Activated CD4-positive, CD25-positive, alpha-beta regulatory T cell treated with anti-CD3 and anti-CD28 coated beads, Interleukin-2, amount 50 U/mL, for 16 hours (primary cell): Measurements from ENCODE around the gene RFTN2.
"Not testable (repeated sequence)": the region's sequence is repeated elsewhere in the genome, so short reads cannot be mapped to it uniquely, and the experiment has no call there.

Source experiments
- DNase-seq: peaks from one replicate; pipeline ENCODE4 v3.0.0-alpha.2; 2020; ENCODE audit warnings: low read depth, low spot score

RFTN2 gene

DNA sequence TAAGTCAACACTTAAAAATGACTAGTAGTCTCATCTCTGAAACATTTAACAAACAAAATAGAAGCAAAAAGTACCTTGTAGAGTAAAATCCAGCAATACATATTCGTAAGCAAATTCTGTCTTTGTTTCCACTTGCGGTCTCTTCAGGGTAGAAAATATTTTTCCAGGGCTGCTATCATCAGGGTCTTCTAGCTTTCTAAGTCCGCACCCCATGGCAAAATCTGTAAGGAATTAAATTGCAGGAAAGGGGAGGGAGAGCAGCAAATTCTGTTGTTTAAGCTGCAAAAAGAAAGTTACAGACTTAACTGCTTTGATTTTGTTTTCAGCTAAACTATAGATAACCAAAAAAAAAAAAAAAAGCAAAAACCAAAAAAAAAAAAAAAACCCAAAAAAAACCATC is at the start of gene RFTN2:
Gene RFTN2 (minus strand): TSS at position 342 of the 400 bp plus-strand sequence. CDS start 129 bp downstream, at position 213.
- no peak for DNase-seq

DNA sequence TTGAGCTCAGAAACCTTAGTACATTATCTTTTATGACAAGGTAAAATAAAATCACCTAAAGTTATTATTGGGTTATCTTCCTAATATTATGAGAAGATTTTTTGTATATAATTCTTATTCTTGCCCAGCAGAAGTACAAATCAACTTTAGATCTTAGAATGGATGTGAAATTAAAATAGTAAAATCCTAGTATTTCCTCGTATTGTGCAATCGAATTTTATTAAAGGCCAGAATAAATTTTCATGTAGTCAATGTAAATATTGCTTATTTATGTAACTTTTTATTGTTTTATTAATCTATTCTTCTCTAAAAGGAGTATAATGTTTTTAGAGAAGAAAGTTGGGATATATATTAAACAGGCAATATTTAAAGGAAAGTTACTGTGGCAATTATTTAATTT is 42.5 kb upstream of the RFTN2 start:
- DNase-seq: no peak

DNA sequence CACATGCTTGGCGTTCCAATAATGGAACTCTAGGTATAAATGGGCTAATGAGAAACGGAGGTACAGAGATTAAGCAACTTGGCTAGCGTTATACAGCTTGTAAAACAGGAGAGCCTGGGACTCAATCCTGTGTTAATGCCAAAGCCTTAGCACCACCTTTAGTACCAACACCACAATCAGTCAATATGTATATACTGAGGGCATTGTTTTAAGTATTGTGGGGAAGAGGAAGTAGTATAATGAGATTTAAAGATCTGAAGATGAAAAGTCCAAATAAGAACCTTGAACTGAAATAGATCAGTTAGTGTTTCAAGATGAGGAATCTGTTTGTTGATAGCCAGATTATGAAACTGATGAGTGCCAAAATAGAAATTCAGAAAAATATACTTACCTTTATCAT is 37.9 kb upstream of the RFTN2 start:
- DNase-seq: no peak

DNA sequence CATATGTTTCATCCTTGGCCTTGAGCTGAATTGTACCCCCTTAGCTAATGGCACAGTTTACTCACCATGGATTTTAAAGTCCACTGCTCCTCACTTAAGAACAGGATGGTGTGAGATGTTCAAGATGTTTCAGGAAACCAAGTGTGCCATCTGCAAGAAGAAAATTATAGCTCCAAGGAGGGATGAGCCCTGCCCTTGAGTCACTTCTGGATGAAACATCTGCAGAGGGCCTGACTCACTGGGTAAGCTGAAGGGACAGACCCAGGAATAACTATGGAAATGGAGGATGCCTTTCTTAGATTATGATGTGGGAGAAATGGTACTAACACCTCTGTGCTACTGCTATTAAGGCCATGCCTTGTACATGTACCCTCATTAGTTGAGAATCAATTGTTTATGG is 36.2 kb upstream of the RFTN2 start:
- DNase-seq: no peak

DNA sequence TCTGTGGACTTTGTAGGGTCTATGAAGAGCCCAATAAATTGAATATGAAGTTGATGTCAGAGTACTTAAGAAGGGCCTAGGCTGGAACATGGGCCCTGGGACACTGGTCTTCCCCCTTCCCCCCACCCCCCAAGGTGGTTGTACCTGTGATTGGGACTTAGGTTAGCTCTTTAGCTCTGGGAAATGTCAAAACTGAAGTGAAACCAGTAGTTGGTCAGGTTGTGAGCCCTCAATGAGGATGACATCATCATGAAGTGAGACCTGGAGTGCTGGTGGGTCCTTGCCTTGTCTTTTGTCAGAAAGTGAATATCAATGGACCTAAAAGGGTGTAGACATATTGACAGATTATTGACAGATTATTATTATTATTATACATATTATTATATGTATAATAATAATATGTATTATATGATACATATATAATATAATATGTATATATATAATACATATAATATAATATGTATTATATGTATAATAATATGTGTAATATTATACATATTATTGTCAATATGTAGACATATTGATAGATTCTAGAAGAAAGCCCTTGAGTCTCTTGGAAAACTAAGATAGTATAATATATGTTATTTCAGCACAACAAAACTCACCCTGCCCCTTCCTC is 35.1 kb upstream of the RFTN2 start:
- DNase-seq: no peak

GRCh38 chr2:197709140-197709539 is 33.8 kb upstream of the RFTN2 start:
- DNase-seq: not testable (repeated sequence)

- DNase-seq: no peak
Observed at GRCh38 chr2:197708331-197708730, 32.9 kb upstream of the RFTN2 start.

DNA sequence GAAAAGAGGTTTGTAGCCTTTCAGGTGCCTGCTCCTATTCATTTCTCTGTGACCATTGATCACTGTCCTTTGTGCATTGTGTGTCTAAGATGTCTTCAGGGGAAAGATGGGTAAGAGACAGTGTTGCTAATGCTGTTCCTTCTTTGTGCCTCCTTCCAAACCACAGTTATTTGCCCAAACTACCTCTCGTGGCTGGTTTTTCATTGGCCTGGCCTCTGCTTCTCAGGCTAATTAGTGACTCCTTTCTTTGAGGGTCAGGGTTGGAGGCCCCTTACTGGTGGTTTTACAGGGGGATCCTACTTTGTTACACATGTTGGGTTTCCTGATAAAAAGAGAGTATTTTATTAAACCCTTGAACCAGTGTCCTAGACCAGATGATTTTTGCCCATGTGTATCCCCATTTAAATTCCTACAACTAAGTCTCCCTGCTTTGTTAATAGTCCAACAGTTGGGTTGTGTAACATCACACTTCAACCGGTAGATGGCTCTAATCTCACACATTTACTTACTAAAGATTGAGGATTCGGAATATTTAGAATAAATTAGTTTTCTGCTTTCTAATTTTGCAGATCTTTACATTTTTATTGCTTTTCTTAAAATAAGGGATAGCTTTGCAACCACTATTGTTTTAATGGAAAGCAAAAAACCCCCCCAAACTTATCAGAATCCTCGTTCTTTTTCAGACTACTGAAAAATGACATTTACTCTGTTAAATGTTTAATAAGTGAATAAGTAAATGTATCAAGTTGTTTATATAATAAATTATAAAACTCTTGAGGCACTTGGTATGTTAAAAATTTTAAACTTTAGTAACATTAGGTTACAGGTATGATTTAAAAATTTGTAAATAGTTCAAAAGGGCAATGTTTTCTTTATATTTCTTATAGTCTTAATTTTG is 32.2 kb upstream of the RFTN2 start:
- no peak for DNase-seq

DNA sequence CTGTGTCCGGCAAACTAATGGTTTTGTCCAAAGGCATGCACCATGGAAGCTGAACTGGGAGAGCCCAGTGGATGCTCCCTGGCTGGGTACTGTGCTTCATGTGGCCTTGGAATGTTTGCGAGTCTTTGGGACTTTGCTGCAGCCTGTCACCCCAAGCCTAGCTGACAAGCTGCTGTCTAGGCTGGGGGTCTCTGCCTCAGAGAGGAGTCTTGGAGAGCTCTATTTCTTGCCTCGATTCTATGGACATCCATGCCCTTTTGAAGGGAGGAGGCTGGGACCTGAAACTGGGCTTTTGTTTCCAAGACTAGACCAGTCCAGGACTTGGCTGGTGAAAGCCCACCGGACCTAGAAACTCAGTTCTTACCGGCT is 31.4 kb upstream of the RFTN2 start:
- DNase-seq: no peak

DNA sequence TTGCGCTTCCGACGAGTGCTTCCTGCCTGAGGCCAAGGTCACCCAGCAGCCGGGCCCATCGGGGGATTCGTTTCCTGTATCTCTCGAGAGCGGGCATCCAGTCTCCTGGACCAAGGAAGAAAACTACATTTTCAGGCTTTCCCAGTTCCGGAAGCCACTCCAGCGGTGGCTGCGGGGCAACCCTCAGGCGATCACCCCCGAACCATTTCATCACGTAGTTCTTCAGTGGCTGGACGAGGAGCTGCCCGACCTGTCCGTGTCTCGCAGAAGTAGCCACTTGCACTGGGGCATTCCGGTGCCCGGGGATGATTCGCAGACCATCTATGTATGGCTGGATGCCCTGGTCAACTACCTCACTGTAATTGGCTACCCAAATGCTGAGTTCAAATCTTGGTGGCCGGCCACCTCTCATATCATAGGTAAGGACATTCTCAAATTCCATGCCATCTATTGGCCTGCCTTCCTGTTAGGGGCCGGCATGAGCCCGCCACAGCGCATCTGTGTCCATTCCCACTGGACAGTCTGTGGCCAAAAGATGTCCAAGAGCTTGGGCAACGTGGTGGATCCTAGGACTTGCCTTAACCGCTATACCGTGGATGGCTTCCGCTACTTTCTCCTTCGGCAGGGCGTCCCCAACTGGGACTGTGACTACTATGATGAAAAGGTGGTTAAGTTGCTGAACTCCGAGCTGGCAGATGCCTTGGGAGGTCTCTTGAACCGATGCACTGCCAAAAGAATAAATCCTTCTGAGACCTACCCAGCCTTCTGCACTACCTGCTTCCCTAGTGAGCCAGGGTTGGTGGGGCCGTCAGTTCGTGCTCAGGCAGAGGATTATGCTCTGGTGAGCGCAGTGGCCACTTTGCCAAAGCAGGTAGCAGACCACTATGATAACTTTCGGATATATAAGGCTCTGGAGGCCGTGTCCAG is 30.8 kb upstream of the RFTN2 start:
- DNase-seq: no peak

GRCh38 chr2:197705121-197705911 is 29.9 kb upstream of the RFTN2 start, which contains the start of gene MARS2:
TSS of gene MARS2 (plus strand) at chr2:197705369. CDS start at chr2:197705406, 37 bp downstream.
- DNase-seq: peak; percentile 81

- no peak for DNase-seq
Observed at GRCh38 chr2:197704434-197705120, 29.2 kb upstream of the RFTN2 start.

GRCh38 chr2:197700960-197701359 is 25.6 kb upstream of the RFTN2 start:
- no peak for DNase-seq

DNA sequence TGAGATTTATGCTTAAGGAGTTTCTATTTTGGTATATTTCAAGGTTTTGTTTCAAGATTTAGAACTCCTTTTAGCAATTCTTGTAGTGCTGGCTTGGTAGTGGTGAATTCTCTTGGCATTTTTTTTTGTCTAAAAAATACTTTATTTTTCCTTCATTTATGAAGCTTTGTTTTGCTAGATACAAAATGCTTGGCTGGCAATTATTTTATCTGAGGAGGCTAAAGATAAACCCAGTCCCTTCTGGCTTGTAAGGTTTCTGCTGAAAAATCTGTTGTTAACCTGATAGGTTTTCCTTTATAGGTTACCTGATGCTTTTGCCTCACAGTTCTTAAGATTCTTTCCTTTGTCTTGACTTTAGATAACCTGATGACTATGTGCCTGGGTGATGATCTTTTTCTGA is 24.3 kb upstream of the RFTN2 start:
- DNase-seq: not testable (repeated sequence)

DNA sequence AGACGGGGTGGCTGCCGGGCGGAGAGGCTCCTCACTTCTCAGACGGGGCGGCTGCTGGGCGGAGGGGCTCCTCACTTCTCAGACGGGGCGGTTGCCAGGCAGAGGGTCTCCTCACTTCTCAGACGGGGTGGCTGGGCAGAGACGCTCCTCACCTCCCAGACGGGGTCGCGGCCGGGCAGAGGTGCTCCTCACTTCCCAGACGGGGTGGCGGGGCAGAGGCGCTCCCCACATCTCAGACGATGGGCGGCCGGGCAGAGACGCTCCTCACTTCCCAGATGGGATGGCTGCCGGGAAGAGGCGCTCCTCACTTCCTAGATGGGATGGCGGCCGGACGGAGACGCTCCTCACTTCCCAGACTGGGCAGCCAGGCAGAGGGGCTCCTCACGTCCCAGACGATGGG is 21.2 kb upstream of the RFTN2 start:
- DNase-seq: not testable (repeated sequence)

DNA sequence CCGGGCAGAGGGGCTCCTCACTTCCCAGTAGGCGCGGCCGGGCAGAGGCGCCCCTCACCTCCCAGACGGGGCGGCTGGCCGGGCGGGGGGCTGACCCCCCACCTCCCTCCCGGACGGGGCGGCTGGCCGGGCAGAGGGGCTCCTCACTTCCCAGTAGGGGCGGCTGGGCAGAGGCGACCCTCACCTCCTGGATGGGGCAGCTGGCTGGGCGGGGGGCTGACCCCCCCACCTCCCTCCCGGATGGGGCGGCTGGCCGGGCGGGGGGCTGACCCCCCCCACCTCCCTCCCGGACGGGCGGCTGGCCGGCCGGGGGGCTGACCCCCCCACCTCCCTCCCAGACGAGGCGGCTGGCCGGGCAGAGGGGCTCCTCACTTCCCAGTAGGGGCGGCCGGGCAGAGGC is 20.6 kb upstream of the RFTN2 start:
- not testable (repeated sequence) for DNase-seq

DNA sequence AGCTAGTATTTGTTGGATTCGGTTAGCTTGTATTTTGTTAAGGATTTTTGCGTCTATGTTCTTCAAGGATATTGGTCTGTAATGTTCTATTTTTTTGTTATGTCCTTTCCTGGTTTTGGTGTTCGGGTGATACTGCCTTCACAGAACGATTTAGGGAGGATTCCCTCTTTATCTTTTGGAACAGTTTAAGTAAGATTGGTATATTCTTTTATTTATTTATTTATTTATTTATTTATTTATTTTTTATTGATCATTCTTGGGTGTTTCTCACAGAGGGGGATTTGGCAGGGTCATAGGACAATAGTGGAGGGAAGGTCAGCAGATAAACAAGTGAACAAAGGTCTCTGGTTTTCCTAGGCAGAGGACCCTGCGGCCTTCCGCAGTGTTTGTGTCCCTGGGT is 19.8 kb upstream of the RFTN2 start:
- DNase-seq: not testable (repeated sequence)

- DNase-seq: no peak
Observed at GRCh38 chr2:197677483-197677882, 2.1 kb upstream of the RFTN2 start.

DNA sequence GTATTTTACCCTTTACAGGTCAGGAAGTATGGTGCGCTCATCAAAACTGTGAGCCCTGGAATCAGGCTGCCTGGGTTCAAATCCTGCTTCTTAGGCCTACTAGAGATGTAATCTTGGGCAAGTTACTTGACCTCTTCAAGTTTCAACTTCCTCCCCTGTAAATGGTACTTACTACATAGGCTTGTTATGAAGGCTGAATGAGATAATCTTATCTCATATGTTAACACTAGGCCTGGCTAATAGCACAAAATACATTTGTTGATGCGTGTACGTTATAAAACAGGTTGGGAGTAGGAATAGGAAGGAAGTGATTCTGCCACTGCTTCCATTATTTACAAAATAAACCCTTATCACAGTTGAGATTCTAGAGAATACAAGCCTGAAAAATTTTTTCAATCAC is 1.7 kb upstream of the RFTN2 start:
- DNase-seq: no peak

DNA sequence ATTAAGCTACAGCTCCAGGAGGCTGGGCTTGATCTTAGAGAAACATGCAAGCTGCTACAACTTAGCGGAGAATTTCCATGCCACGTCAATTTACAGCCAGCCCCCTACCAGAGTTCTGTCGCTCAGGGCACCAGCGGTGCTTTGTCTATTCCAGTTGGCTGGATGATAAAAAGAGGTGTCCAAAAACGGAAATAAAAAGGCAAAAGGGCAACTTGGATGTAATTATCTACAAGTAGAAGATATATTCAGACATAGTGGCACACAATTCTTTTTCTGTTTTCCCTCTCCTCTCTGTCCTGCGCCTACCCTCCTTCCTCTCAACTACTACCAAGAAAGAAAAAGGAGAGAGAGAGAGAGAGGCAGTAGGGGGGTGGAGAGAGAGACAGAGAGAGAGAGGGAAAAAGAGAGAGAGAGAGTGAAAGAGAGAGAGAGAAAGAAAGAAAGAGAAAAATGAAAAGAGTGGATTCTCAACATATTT is 363 bp upstream of the RFTN2 start:
- no peak for DNase-seq
